HT1080 (cell line): Measurements from ENCODE around the gene NEK7. TPM values are rescaled to one million over a fixed set of nuclear protein-coding genes. Genes with fewer than 3 reads are reported as not detected.
A peak's percentile ranks its signal among the peaks of the same experiment; 100 is the strongest.

Experiments
- DNase-seq: peaks from one replicate; pipeline ENCODE4 v3.0.0-alpha.2; 2015; ENCODE audit warnings: low read depth
- total RNA-seq: library from RNA; depleted of rRNA; stranded (reverse); fragments of >200 nt; shearing (Covaris generic); gene quantifications from 2 replicates; pipeline ENCODE4 v1.2.3, GENCODE V29; 2014

Gene NEK7
- total RNA-seq, 1 experiment from 2014 or later, result 48.7 TPM

DNA sequence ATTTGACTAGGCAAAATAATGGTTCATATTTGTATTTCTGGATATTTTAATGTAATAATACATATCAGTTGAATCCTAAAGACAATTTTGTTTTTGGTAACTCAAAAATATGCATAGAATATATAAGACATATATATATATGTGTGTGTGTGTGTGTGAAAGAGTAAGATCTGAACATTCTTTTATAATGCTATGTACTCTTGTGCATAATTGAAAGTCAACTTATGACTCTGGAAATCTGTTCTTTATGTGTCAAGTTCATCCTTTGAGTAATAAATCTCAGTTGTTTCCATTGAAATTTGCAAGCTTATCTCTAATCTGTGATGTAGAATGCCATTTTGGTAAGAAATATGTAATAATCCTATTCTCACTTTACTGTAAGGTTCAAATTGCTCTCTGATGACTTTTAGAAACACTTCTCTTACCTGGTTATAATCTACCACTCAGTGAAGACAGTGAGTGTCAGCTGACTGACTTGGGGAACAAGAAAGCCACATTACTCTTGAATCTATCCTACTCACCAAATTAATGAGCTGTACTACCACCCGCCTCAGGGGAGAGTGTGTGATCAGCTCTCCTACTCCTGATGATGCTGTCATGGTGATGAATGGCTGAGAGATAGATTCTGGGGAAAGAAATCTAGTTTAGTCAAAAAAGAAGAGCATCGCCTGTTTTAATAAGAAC, 15.0 kb upstream of the NEK7 start:
- DNase-seq, result no peak

DNA sequence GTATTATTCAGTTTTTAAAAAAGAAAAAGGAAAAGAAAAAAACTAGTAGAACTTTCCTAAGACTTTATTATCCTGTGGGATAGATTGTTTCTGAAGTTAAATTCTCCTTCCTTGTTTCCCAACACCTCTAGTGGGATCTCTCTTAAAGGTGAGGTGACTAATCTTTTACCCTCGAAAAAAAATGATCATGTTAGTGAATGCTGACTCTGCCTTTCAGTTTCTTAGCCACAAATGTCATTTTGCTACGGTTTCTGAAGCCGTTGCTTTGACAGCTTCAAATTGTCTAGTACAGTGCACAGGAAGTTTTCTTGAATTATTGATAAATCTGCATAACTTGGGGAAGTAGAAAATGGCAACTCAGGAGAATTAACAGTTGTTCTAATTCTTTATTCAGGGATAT, 13.0 kb upstream of the NEK7 start:
- DNase-seq, result no peak

DNA sequence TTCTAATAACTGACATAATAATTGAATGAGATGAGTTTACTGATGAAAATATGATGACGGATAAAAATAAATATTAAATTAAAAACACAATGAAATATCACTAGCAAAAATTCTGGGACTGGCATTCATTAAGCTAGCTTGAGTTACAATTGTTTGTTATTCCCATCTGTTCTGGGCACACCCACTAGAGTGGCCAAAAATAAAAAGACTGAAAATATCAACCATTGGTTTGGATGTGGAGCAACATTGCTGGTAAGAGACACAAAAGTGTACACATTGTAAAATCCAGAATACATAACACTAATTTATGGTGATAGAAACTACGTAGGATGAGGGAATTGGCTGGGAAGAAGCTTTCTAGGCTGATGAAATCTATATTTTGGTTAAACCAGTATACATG, 9.6 kb upstream of the NEK7 start:
- DNase-seq, result no peak

GRCh38 chr1:198150369-198150768, 6.4 kb upstream of the NEK7 start:
- no peak for DNase-seq

- peak; percentile 18 for DNase-seq
Observed at GRCh38 chr1:198151688-198152087, 5.1 kb upstream of the NEK7 start.

DNA sequence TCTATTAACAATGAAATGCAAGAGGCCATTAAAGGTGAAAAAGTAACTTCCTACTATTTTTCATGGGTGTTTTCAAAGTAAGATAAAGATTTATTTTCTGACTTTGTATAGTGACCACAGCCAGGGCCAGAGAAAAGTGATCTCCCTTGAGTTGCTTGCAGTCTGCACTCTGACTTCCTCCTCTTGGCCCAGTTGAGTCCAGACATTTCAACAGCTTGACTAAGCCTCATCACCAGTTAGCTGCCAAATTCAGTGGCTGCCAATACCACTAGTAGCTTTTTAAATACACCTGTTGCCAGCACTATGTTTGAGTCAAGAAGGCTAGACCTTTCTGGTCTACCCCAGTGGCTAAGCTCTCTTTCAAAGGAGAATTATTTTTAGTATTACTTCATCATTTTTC, 3.7 kb upstream of the NEK7 start:
- DNase-seq, result peak; percentile 3

GRCh38 chr1:198153804-198154203, 3.0 kb upstream of the NEK7 start:
- DNase-seq, result no peak

DNA sequence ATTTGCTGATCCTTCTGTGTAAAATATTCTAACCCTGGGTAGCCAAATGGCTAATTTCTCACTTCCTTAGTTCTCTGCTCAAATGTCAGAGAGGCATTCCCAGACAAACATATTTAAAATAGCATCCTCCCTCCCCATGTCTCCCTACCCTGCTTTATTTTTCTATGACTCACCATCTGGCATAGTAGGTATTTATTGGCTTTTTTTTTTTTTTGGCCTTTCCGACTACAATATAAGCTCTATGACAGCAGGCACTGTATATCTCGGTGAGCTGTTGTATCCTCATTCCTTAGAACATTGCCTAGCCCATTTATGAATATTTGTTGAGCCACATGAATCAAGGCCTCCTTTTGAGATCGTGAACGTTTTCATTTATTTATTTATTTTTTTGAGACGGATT, 1.5 kb upstream of the NEK7 start:
- peak; percentile 69 for DNase-seq

DNA sequence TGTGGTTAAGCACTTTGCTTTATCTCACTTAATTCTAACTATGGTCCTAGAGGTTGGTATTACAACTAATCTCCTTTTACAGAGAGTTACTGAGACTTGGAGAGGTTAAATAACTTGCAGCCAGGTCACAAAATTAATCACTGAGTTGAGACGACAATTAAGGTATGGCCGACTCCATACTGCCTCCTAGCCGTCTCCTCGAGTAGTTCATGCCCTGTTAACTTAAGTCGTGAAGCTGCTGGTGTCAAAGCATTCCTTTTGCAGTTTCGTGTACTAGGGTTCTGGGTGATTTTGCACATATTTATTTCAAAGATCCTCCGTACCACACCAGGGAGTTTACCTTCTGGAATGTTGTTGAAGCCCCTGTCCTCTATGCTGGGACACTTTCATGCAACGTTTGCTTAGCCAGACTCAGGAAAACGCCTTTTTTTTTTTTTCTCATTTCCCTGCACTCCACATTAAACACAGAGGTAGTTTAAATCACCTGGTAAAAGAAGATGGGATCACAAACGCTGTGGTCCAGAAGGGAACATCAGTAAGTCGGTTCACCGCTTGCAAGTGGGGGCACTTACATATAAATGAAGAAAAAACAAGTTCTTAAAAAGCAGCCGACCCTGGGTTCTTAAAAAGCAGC, 570 bp upstream of the NEK7 start:
- DNase-seq, result peak; percentile 66

DNA sequence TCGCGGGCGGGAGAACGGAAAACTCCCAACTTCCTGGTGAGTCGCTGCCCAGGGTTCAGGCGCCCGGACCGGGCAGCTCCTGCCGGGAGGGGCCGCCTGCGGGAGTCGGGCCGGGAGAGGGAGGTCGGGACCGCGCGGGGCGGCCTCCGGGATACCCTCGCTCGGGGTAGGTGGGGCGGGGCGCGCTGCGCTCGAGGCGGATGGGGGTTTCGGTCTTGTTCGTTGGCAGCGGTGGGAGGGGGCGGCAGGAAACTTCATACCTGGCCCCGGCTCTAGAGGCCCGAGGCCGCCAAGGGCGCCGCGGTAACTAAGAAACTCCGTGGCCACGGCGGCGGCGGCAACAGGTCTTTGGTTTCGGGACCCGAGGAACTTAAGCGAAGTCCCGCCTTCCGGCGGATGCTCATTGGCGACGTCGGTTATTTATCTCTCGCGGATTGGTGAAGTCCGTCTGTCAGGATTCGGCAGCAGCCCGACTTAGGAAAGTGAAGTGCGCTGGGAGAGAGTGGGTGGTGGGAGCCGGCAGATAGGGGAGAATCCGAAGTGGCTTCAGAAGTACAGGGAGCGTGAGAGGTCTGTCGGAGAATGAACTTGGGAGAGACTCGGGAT, 546 bp downstream of the NEK7 start:
- DNase-seq, result peak; percentile 85

GRCh38 chr1:198157847-198158725, 1.3 kb downstream of the NEK7 start:
- peak; percentile 26 for DNase-seq

DNA sequence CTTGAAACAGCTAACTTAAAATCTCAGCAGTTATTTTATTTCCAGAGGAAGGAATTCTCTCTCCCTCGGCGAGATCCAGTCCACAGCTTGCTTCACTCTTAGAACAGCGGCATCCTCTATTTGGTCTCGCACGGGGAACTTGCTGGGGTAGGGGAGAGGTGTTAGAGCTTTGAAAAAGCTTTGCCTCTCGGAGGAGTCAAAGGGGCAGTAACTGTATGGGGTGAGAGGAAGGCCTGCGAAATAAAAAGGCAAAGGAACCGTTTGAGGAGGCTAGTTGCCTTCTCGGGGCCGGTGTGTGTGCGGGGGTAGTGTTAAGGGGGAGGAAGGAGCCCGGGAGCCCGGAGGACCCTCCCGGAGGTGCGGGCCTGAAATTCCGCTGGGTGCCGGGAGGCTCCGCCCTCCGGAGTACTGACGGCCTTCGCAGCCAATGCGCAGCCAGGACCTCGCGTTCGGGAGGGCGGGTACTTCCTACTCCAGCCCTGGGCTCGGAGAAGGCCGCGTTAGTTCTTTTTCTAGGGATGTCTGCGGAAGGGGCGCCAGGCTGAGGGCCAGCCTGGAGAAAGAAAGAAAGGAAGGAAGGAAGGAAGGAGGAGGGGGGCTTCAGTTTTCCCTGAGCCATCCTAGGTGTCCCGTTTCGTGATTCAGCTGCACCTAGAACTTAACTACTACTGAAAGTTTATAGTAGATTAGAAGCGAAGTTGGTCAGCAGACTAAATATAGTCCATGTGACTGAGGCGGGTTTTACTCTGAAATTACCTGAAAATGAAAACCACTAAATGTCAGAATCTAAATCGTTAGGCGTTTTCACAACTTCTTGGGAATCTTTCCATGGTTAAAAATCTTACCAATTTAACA, 2.2 kb downstream of the NEK7 start:
- DNase-seq, result peak; percentile 89

DNA sequence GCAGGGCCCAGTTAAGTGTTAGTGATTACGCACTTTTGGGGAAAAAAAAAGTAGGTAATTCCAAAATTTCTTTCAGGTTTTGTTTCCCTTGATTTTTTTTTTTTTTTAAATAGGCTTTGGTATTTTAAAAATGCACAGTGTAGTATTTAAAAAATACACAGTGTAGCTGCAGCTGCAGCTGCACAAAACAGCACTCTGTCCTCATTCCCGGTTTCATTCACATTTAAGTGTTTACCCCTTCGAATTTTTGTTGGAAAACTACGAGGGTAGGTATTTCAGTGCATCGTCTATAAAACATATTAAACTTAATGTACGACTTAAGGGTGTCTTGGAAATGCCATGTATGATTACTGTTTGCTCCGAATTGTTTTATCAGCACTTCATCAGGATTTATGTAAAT, 3.4 kb downstream of the NEK7 start:
- no peak for DNase-seq

DNA sequence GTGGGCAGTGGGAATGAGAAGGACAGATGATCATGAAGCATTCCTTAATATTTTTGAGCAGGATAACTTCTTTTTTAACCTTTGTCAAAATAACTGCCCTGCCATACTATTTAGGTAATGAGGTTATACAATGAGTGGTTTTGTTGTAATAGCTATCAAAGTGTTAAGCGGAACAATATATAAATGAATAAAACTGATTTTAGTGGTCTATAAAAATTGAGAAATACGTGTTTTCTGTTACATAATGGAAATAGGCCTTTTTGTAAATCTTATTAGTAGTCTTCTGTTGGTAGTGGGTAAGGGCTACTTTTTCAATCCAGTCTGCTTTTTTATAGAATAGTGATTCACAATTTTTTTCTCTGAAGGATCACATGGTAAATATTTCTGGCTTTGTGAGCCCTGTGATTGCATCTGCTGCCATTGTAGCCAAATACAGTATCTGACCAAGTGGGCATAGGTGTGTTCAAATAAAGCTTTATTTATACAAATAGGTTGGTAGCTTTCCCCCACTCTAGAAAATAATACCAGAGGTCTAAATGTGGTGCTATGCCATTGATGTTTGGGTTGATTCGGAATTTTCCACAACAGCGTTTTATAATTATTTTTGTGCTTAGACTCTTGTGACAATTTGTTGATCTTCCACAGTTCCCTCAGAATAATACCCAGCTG, 4.3 kb downstream of the NEK7 start:
- DNase-seq, result no peak

DNA sequence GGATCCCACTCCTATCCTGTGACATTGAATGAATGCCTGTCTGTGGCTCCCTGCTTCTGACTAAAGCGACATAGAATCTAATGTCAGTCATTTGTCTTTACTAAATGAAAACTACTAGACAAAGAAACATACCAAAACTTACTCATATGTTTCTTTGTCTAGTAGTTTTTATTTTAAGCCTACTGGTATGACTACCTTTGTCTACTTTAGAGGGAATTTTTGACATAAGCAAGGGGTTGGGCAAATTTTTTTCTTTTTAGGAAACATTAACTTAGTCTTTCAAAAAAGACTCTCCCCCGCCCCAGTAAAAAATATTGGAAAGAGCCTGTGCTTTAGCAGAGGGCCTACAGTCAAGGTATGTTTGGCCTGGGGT, 4.9 kb downstream of the NEK7 start:
- DNase-seq, result no peak

DNA sequence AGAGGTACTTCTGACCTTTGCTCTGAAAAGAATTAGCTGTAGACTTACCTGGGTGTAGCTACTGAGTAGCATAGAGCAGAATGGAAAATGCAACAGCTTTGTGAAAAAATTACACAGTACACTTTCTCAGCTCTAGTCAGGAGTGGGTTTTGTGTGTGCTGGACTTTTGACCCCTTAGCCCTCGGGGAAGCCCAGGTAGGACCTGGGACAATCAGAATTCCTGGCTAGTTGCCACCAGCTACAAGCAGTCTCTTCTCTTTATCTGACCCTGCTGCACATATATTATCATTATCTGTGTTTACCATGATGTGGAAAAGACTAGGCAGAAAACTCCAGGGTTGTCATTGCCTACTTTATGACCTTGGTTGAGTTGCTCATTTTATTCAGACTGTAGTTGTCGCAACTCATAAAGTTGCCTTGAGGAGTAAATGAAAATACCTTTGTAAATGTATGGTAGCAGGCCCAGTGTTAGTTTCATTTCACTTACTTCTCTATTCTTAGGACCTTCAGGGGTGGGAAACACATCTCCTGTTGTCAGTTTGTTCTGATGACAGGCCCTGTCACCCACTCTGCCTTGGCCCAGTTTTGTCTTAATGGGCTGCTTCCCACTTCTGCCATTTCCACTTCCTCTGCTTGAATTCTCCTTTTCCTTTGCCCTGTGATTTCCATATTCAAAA, 5.4 kb downstream of the NEK7 start:
- DNase-seq, result no peak

GRCh38 chr1:198165927-198166647, 9.3 kb downstream of the NEK7 start:
- DNase-seq, result no peak

DNA sequence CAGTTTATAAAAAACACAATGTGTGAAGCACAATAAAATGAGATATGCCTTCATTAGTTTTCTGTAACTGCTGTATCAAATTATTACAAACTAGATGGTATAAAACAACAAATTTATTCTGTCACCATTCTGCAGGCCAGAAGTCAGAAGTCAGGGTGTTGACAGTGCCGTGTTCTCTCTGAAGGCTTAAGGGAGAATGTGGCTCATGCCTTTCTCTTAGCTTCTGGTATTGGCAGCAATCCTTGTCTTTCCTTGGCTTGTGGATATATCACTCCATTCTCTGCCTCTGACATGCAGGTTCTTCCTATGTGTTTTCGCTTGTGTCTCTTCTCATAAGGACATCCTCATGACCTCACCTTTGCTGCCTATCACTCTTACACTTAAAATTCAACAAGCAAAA, 10.1 kb downstream of the NEK7 start:
- no peak for DNase-seq

- no peak for DNase-seq
Observed at GRCh38 chr1:198167436-198167934, 10.7 kb downstream of the NEK7 start.
